Fibroblast of mammary gland (primary cell): ENCODE data around the gene CD96.

Experiments
- DNase-seq: peaks from one replicate; pipeline ENCODE4 v3.0.0-alpha.2; 2010; ENCODE audit warnings: low read depth
- H3K4me3 ChIP-seq: 2 replicates; pipeline ENCODE4 v1.5.1; 2011; ENCODE audit warnings: low read depth, mild to moderate bottlenecking, low read length, moderate library complexity; ENCODE audit not compliant: control insufficient read depth
- CTCF ChIP-seq: conservative IDR thresholded peaks from 2 replicates; pipeline ENCODE4 v1.5.1; 2011; ENCODE audit warnings: low read depth, low read length, inconsistent platforms; ENCODE audit not compliant: control insufficient read depth, insufficient read depth

CD96 gene

GRCh38 chr3:111700054-111700453 is 158.1 kb downstream of the CD96 start:
- H3K4me3 ChIP-seq = no peak overlapping the region
- TF ChIP-seq CTCF = no peak
- DNase-seq = no peak

- no peak for DNase-seq
- TF ChIP-seq CTCF = no peak
- no peak overlapping the region for H3K4me3 ChIP-seq
Measured at GRCh38 chr3:111701292-111701906, 159.4 kb downstream of the CD96 start.
